ENCODE results near the gene SH3RF3. TPM values are rescaled to one million over a fixed set of nuclear protein-coding genes. Genes with fewer than 3 reads are reported as not detected.

The SH3RF3 gene
- polyA plus RNA-seq, 3 donors from 2014 or later = not detected

- H3K27ac Mint-ChIP-seq = no peak overlapping the region
- H3K36me3 Mint-ChIP-seq = no peaks in the 10 kb centered on the region
- DNase-seq = no peak
- H3K4me3 Mint-ChIP-seq = no peak overlapping the region
- H3K27me3 Mint-ChIP-seq (ENCODE audit: low read depth in 3 of 3) = peaks cover 0 to 4% (median 2%) of the 10 kb centered on the region in 3 donors
- peaks cover 17 to 18% of the 10 kb centered on the region in 2 donors for H3K4me1 Mint-ChIP-seq
- no peaks in the 10 kb centered on the region for H3K9me3 Mint-ChIP-seq
Observed at GRCh38 chr2:109344270-109344805, 215.3 kb downstream of the SH3RF3 start.

DNA sequence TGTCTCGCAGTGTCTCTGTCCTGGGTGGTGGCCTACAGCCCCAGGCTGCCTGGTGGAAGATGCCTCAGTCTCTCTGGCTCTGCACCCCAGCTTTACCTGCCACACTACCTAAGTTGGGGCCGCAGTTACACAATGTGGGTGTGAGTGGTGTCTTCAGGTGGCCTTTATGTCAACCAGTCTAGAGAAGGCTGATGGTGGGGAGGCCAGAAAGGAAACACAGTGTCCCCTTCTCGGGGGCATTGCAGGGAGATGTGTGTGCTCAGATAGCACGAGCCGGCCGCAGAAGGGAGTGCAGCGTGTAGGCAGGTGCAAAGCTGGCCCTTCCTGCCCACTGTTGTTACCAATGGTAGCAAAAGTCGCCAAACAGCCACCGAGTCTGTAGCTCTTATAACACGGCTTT, 216.1 kb downstream of the SH3RF3 start:
- H3K27me3 Mint-ChIP-seq (ENCODE audit: low read depth in 3 of 3) = peaks cover 0 to 4% (median 2%) of the 10 kb centered on the region in 3 donors
- DNase-seq = no peak
- no peak overlapping the region for H3K4me3 Mint-ChIP-seq
- H3K9me3 Mint-ChIP-seq = no peaks in the 10 kb centered on the region
- H3K27ac Mint-ChIP-seq = no peak overlapping the region
- no peaks in the 10 kb centered on the region for H3K36me3 Mint-ChIP-seq
- peaks cover 25% of the 10 kb centered on the region in 2 donors for H3K4me1 Mint-ChIP-seq

DNA sequence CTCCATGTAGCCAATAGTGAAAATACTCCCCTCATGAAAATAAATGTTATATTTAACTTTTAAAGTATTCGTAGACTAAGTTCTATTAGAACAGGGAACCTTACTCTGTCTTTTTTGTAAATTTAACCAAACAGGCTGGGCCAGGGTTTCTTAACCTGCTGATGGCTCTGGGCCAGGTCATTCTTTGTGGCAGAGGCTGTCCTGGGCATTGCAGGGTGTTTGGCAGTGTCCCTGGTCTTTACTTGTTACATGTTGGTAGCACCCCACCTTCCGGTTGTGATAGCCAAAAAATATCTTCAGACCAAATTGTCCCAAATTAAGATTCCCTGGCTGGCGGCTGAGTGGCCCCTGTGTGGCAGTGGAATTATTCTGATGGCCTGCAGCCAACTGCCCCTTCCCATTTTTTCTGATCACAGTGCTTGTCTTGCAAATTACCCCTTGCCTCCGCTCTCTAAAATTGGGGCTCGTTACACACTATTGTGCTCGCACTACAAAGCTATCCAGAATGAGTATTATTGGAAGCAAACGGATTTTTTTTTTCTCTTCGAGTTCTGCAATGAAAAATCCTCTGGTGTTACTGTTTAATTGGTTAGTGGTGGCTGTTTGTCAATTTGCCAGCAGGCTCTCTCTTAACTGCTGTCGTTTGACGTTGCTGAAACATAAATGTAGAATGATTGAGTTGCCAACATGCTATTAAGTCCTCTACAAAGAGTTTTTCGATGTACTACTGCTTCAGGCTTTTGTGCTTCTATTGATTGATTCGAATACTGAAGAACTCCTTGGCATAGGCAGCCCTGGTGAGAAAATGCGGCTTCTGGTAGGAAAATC, 216.9 kb downstream of the SH3RF3 start:
- peaks cover 0 to 4% (median 2%) of the 10 kb centered on the region in 3 donors for H3K27me3 Mint-ChIP-seq (ENCODE audit: low read depth in 3 of 3)
- peak overlapping the region in 1 of 5 donors; percentile 20 for H3K4me3 Mint-ChIP-seq
- H3K4me1 Mint-ChIP-seq = peaks cover 32 to 33% of the 10 kb centered on the region in 2 donors
- H3K27ac Mint-ChIP-seq = no peak overlapping the region
- H3K9me3 Mint-ChIP-seq = no peaks in the 10 kb centered on the region
- no peak for DNase-seq
- no peaks in the 10 kb centered on the region for H3K36me3 Mint-ChIP-seq

GRCh38 chr2:109346601-109347228, 217.7 kb downstream of the SH3RF3 start:
- Mint-ChIP-seq H3K4me1 (peaks cover 34 to 40% of the 10 kb centered on the region in 2 donors), H3K9me3 (no peaks in the 10 kb centered on the region), H3K27ac (no peak overlapping the region), H3K27me3 (ENCODE audit: low read depth in 3 of 3) (peaks cover 0 to 4% (median 2%) of the 10 kb centered on the region in 3 donors), H3K36me3 (no peaks in the 10 kb centered on the region), H3K4me3 (peak overlapping the region in 1 of 5 donors; percentile 20)
- no peak for DNase-seq

GRCh38 chr2:109347626-109348025, 218.6 kb downstream of the SH3RF3 start:
- Mint-ChIP-seq H3K9me3 (no peaks in the 10 kb centered on the region), H3K27me3 (ENCODE audit: low read depth in 3 of 3) (peaks cover 0 to 2% (median 2%) of the 10 kb centered on the region in 3 donors), H3K27ac (no peak overlapping the region), H3K36me3 (no peaks in the 10 kb centered on the region), H3K4me3 (no peak overlapping the region), H3K4me1 (peaks cover 34 to 40% of the 10 kb centered on the region in 2 donors)
- no peak for DNase-seq

GRCh38 chr2:109348190-109348589, 219.2 kb downstream of the SH3RF3 start:
- peaks cover 34 to 40% of the 10 kb centered on the region in 2 donors for H3K4me1 Mint-ChIP-seq
- H3K27me3 Mint-ChIP-seq (ENCODE audit: low read depth in 3 of 3) = peaks cover 0 to 4% (median 2%) of the 10 kb centered on the region in 3 donors
- no peaks in the 10 kb centered on the region for H3K9me3 Mint-ChIP-seq
- peak overlapping the region in 2 of 5 donors; percentile 50 to 68 for H3K4me3 Mint-ChIP-seq
- DNase-seq = no peak
- no peaks in the 10 kb centered on the region for H3K36me3 Mint-ChIP-seq
- peak overlapping the region in 5 of 6 donors; percentile 0 to 87 (median 65) for H3K27ac Mint-ChIP-seq

DNA sequence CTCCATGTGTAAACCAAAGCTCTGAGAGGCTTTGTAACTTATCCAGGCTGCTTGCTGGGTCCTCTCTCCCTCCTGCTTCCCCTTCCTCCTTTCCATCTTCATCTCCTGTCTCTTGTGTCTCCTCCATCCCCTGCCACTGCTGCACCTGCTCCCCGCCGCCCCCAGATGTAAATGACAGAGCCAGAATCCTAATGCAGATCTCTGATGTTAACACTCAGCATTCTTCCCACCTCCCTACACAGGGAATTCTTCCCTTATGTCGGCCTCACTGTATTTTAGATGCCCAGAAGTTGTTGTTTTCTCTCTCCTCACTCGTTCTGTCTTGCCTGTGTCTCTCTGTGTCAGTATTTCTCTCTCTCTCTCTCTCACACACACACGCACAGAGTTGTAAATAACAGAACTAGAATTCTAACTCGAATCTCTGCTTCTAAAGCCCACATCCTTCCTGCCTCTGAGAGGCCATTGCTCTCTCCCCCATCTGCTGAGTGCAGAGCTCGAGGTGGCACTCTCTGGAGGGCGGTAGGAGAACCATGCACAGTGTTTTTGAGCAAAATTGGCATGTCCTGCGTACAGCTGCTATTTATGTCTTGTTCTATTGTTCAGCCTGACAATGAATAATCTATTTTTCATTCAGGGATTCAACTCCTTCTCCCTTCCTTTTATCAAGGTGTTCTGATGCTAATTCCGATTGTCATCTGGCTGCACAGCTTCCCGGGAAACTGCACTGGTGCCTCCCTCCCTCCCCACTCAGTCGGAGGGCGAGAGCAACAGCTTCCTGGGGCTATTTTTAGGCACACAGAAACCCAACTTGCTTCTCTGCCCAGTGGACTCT, 219.9 kb downstream of the SH3RF3 start:
- peak overlapping the region; percentile 65 to 89 (median 83) for H3K27ac Mint-ChIP-seq
- H3K4me3 Mint-ChIP-seq = peak overlapping the region; percentile 40 to 81 (median 72)
- no peaks in the 10 kb centered on the region for H3K36me3 Mint-ChIP-seq
- H3K4me1 Mint-ChIP-seq = peaks cover 34 to 40% of the 10 kb centered on the region in 2 donors
- DNase-seq = peak; percentile 49 to 67 (median 54)
- H3K27me3 Mint-ChIP-seq (ENCODE audit: low read depth in 3 of 3) = peaks cover 0 to 6% (median 2%) of the 10 kb centered on the region in 3 donors
- H3K9me3 Mint-ChIP-seq = no peaks in the 10 kb centered on the region

DNA sequence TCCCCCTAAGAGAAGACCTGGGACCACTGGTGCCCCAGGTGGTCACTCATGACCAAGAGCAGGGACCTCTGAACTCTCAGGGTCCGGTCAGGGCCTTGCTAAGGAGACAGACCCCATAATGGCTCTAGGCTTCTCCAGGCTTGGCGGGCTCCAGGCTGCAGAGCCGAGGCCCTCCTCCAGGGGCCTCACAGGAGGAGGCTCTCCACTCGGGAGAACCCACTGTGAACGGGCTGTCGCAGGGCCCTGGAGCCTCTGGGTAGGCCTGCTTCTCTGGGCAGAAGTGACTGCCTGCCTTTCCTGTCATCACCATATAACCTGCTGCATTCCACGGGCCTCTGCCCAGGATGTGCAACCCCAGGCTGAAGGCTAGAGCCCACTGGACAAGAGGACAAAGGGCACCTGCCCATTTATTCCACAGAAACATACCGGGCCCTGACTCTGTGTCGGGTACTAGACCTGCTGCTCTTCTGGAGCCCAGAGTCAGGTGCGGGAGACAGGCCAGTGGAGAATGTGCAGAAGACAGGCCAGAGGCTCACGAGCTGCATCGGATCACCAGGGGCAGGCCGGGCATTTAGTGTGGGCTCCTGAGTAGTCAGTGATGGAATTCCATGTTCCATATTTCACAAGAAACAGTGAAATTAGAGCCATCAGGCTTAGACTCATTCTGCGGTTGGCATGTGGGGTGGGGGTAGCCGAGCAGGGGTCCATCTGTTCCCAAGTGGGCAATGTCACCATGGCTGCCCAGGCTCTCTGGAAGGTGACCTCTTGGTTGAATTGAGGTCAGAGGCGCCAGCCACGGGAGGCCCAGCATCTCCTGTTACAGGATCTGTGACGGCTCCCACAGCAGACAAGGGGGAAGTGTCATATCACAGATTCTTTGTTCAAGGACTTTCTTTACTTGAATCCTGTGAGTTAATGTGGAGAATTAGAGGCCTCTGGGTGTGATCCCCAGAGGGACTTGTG, 220.8 kb downstream of the SH3RF3 start:
- Mint-ChIP-seq H3K9me3 (no peaks in the 10 kb centered on the region), H3K36me3 (no peaks in the 10 kb centered on the region), H3K4me3 (peak overlapping the region in 3 of 5 donors; percentile 63 to 81 (median 68)), H3K27me3 (ENCODE audit: low read depth in 3 of 3) (peaks cover 0 to 6% (median 3%) of the 10 kb centered on the region in 3 donors), H3K4me1 (peaks cover 34 to 40% of the 10 kb centered on the region in 2 donors), H3K27ac (peak overlapping the region in 3 of 6 donors; percentile 60 to 89 (median 87))
- DNase-seq = no peak

- Mint-ChIP-seq H3K4me3 (peak overlapping the region in 1 of 5 donors; percentile 63), H3K27ac (peak overlapping the region in 2 of 6 donors; percentile 37 to 60), H3K27me3 (ENCODE audit: low read depth in 3 of 3) (peaks cover 0 to 4% (median 3%) of the 10 kb centered on the region in 3 donors), H3K4me1 (peaks cover 34 to 40% of the 10 kb centered on the region in 2 donors), H3K9me3 (no peaks in the 10 kb centered on the region), H3K36me3 (no peaks in the 10 kb centered on the region)
- no peak for DNase-seq
Observed at GRCh38 chr2:109350526-109350925, 221.5 kb downstream of the SH3RF3 start.

- Mint-ChIP-seq H3K4me3 (no peak overlapping the region), H3K27me3 (ENCODE audit: low read depth in 3 of 3) (peaks cover 0 to 4% (median 3%) of the 10 kb centered on the region in 3 donors), H3K4me1 (peaks cover 34 to 40% of the 10 kb centered on the region in 2 donors), H3K36me3 (no peaks in the 10 kb centered on the region), H3K27ac (peak overlapping the region in 1 of 6 donors; percentile 25), H3K9me3 (no peaks in the 10 kb centered on the region)
- no peak for DNase-seq
Observed at GRCh38 chr2:109351164-109351756, 222.3 kb downstream of the SH3RF3 start.

- Mint-ChIP-seq H3K27ac (peak overlapping the region in 1 of 6 donors; percentile 25), H3K36me3 (no peaks in the 10 kb centered on the region), H3K4me1 (peaks cover 34 to 40% of the 10 kb centered on the region in 2 donors), H3K4me3 (no peak overlapping the region), H3K9me3 (peaks cover 0 to 1% (median 0%) of the 10 kb centered on the region in 6 donors), H3K27me3 (ENCODE audit: low read depth in 3 of 3) (peaks cover 0 to 5% (median 3%) of the 10 kb centered on the region in 3 donors)
- DNase-seq = no peak
Observed at GRCh38 chr2:109352056-109352897, 223.3 kb downstream of the SH3RF3 start.
